Endothelial cell of umbilical vein (primary cell): ENCODE data around the gene BRD2. TPM values are rescaled to one million over a fixed set of nuclear protein-coding genes. Genes with fewer than 3 reads are reported as not detected.
A peak's percentile ranks its signal among the peaks of the same experiment; 100 is the strongest.

Experiments
- BruUV-seq: library from RNA; stranded (reverse); fragments of 400-500 nt; replicated peaks from 2 replicates; lab custom pipeline; 2021; lab: Mats Ljungman, UMichigan
- CTCF ChIA-PET: fragments of 300-600, 350-600 bp; sonication (Branson Sonifier 250); formaldehyde crosslinking; loops from one replicate; lab custom pipeline; 2021; ENCODE audit warnings: antibody characterized with exemption, inconsistent platforms; lab: Charles Lee
- POLR2A ChIA-PET: fragments of 300-600, 350-600 bp; sonication (Branson Sonifier 250); formaldehyde crosslinking; loops from one replicate; lab custom pipeline; 2021; ENCODE audit warnings: antibody characterized with exemption, inconsistent platforms; lab: Charles Lee
- DNase-seq: peaks from one replicate; pipeline ENCODE4 v3.0.0-alpha.2; 2011; ENCODE audit warnings: low read depth, low spot score
- FAIRE-seq: peaks from 2 replicates; lab custom pipeline; 2011; peaks lifted over from hg19 to GRCh38; lab: Jason Lieb, UNC
- H2AFZ ChIP-seq: 2 replicates; pipeline ENCODE4 v1.6.0; 2012; ENCODE audit warnings: low read depth, low read length, control low read depth, inconsistent platforms
- H3K27ac ChIP-seq: 2 replicates; pipeline ENCODE4 v1.5.1; 2011; ENCODE audit warnings: low read depth, mild to moderate bottlenecking, control low read depth, low read length, moderate library complexity; ENCODE audit not compliant: insufficient read depth
- H3K27me3 ChIP-seq, 2 experiments: 2 replicates each; pipeline versions ENCODE4 v1.6.0 to v1.6.1; 2011; ENCODE audit warnings: low read length in 2 of 2, mixed read lengths in 1 of 2; ENCODE audit not compliant: control insufficient read depth in 2 of 2, insufficient read depth in 2 of 2
- H3K36me3 ChIP-seq, 2 experiments: 2 replicates in 1 of 2; 3 replicates in 1 of 2; pipeline ENCODE4 v1.5.1; 2011; ENCODE audit warnings: low read length in 2 of 2, mild to moderate bottlenecking in 1 of 2, moderate library complexity in 1 of 2; ENCODE audit not compliant: control insufficient read depth in 2 of 2, insufficient read depth in 2 of 2; ENCODE audit errors: extremely low read depth in 1 of 2
- H3K4me1 ChIP-seq: 3 replicates; pipeline ENCODE4 v1.5.1; 2011; ENCODE audit warnings: mild to moderate bottlenecking, low read length; ENCODE audit not compliant: control insufficient read depth, insufficient read depth; ENCODE audit errors: extremely low read depth
- H3K4me2 ChIP-seq: 2 replicates; pipeline ENCODE4 v1.6.1; 2011; ENCODE audit warnings: low read length, control low read depth, mixed read lengths; ENCODE audit not compliant: insufficient read depth
- H3K4me3 ChIP-seq, 3 experiments: fragments of 200-600 bp in 1 of 3; sonication (generic), shearing (Covaris generic) in 1 of 3; replicated peaks in 1 of 3; 2 replicates each; pipeline ENCODE4 v1.5.1; 2011 to 2016; ENCODE audit warnings: control low read depth in 3 of 3, low read length in 3 of 3, mild to moderate bottlenecking in 2 of 3, inconsistent platforms in 1 of 3, low read depth in 1 of 3, moderate library complexity in 1 of 3; ENCODE audit not compliant: insufficient read depth in 1 of 3
- H3K79me2 ChIP-seq: 2 replicates; pipeline ENCODE4 v1.6.0; 2012; ENCODE audit warnings: low read length, inconsistent platforms; ENCODE audit not compliant: control insufficient read depth, insufficient read depth
- H3K9ac ChIP-seq: replicated peaks from 2 replicates; pipeline ENCODE3; 2011; ENCODE audit warnings: low read length, control low read depth; ENCODE audit not compliant: insufficient read depth; ENCODE audit errors: extremely low read depth
- H3K9me1 ChIP-seq: replicated peaks from 3 replicates; pipeline ENCODE4 v1.6.0; 2011; ENCODE audit warnings: mild to moderate bottlenecking, low read length; ENCODE audit not compliant: control insufficient read depth, insufficient read depth; ENCODE audit errors: extremely low read depth
- H3K9me3 ChIP-seq: replicated peaks from 2 replicates; pipeline ENCODE4 v1.5.1; 2012; ENCODE audit warnings: low read length, inconsistent platforms; ENCODE audit not compliant: control insufficient read depth, insufficient read depth
- H4K20me1 ChIP-seq: replicated peaks from 2 replicates; pipeline ENCODE3; 2011; ENCODE audit warnings: mild to moderate bottlenecking, low read length; ENCODE audit not compliant: control insufficient read depth, insufficient read depth; ENCODE audit errors: extremely low read depth
- CTCF ChIP-seq, 2 donors: IDR thresholded peaks; 1 replicate in 1 of 2; 2 replicates in 1 of 2; pipeline ENCODE4 v1.5.1; 2011; ENCODE audit warnings: low read length in 2 of 2, mild to moderate bottlenecking in 2 of 2, moderate library complexity in 2 of 2, control low read depth in 1 of 2, inconsistent platforms in 1 of 2, low read depth in 1 of 2; ENCODE audit not compliant: insufficient read depth in 1 of 2; ENCODE audit errors: extremely low read depth in 1 of 2
- EZH2 ChIP-seq: IDR thresholded peaks from 2 replicates; pipeline ENCODE4 v1.6.1; 2012; ENCODE audit warnings: borderline replicate concordance, low read depth, mild to moderate bottlenecking, moderate library complexity, low read length, inconsistent platforms; ENCODE audit not compliant: severe bottlenecking
- FOS ChIP-seq: IDR thresholded peaks from 2 replicates; pipeline ENCODE4 v1.6.1; 2011; ENCODE audit warnings: mild to moderate bottlenecking, low read length, moderate library complexity, borderline replicate concordance; ENCODE audit not compliant: insufficient read depth
- GATA2 ChIP-seq: IDR thresholded peaks from 2 replicates; pipeline ENCODE4 v1.7.0; 2011; ENCODE audit warnings: low read depth, mild to moderate bottlenecking, moderate library complexity, mixed read lengths, low read length; ENCODE audit not compliant: insufficient read length, insufficient read depth
- JUN ChIP-seq: IDR thresholded peaks from 2 replicates; pipeline ENCODE4 v1.6.1; 2011; ENCODE audit warnings: borderline replicate concordance, low read depth; ENCODE audit not compliant: insufficient read length, insufficient read depth
- MAX ChIP-seq: IDR thresholded peaks from 2 replicates; pipeline ENCODE4 v1.6.1; 2011; ENCODE audit not compliant: insufficient read depth, insufficient read length
- MYC ChIP-seq: IDR thresholded peaks from one replicate; pipeline ENCODE4 v1.6.1; 2011; ENCODE audit warnings: mild to moderate bottlenecking, low read depth, low read length
- POLR2A ChIP-seq: IDR thresholded peaks from 2 replicates; pipeline ENCODE4 v1.6.1; 2012; ENCODE audit warnings: low read depth, mild to moderate bottlenecking, control low read depth, low read length
- POLR2AphosphoS5 ChIP-seq: IDR thresholded peaks from 2 replicates; pipeline ENCODE4 v1.6.1; 2012; ENCODE audit warnings: low read depth, mild to moderate bottlenecking, control low read depth, low read length, moderate library complexity; ENCODE audit not compliant: insufficient read depth
- dilution Hi-C: fragments of 300-500 bp; cut with MboI; formaldehyde crosslinking; loops from one replicate; pipeline ENCODE4 v1.15.0; 2019; ENCODE audit warnings: low sequenced_read_pairs; ENCODE audit not compliant: extremely low pct_ligation_motif_present
- intact Hi-C: fragments of 100-400 bp; cut with micrococcal nuclease; formaldehyde crosslinking; loops from one replicate; pipeline ENCODE4 v1.10.0; 2022
- polyA plus RNA-seq, 4 experiments: library from polyadenylated mRNA; depleted of rRNA in 3 of 4; stranded (reverse) in 3 of 4; unstranded in 1 of 4; fragments of >200 nt; gene quantifications; 2 replicates each; pipeline versions ENCODE4 v1.2.1 to v1.2.3, GENCODE V29; 2011 to 2012; ENCODE audit warnings: missing spikeins in 1 of 4
- total RNA-seq: library from RNA; stranded (reverse); gene quantifications from 2 replicates; pipeline ENCODE4 v1.2.3, GENCODE V29; 2021

BRD2 gene
- total and polyA plus RNA-seq, 2 donors (not counting 3 experiments of a cell fraction or from before 2014, with no cell fraction given): 131 to 197 TPM

GRCh38 chr6:33018418-33018817, 50.0 kb downstream of the BRD2 start:
- no peak overlapping the region for H3K4me3 ChIP-seq
- DNase-seq (no peak), FAIRE-seq (no peak)
- TF ChIP-seq GATA2 (no peak), EZH2 (no peak), JUN (no peak), FOS (no peak), POLR2AphosphoS5 (no peak), POLR2A (no peak), CTCF (IDR thresholded peaks at IDR 0.05; ENCODE audit: extremely low read depth in 1 of 2, insufficient read depth in 1 of 2, low read depth in 1 of 2, low read length in 2 of 2) (no peak), MAX (no peak), MYC (no peak)
- no peaks in the 10 kb centered on the region for H3K9me3 ChIP-seq
- no peaks in the 10 kb centered on the region for H3K36me3 ChIP-seq
- no peaks in the 10 kb centered on the region for H4K20me1 ChIP-seq
- H3K79me2 ChIP-seq: no peaks in the 10 kb centered on the region
- dilution Hi-C loops (no loop called here), intact Hi-C loops (no loop called here)
- H3K4me1 ChIP-seq: peaks cover 8% of the 10 kb centered on the region
- POLR2A ChIA-PET: interaction anchor here (1.5 kb wide), 1 partner anchor 63 kb away, joined by 3 read pairs; no protein-coding TSS in a partner anchor
- H3K9me1 ChIP-seq: no peaks in the 10 kb centered on the region
- H3K4me2 ChIP-seq: peak overlapping the region; percentile 88
- H2AFZ ChIP-seq: no peak overlapping the region
- no TSS peak for BruUV-seq
- CTCF ChIA-PET: interaction anchor here (0.6 to 6.7 kb wide), 10 partner anchors 57 to 230 kb away, joined by 3 to 88 read pairs (median 3); partner anchors contain the start of gene HLA-DPB1
- peaks cover 9 to 33% of the 10 kb centered on the region in 2 experiments for H3K27me3 ChIP-seq
- H3K9ac ChIP-seq: no peak overlapping the region
- H3K27ac ChIP-seq: no peak overlapping the region
